ENCODE measurements around the gene UTP3.

Gene UTP3

DNA sequence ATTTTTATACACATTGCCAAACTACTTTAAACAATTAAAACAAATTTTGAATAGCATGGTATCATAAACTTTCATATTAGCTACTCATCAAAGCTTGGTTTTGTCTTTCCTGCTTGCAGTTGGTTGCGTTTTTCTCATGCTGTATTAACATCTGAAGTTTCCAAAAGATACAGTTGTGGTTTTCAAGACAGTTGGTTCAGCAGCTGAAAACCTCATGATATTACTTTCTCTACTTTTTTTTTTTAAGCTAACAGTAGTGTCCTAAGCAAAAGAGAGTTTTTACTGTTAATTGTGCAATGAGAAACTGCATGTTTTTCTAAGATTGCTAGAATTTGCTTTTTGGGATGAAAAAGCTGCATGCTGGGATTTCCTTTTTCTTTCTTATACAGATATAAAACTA, 48.7 kb downstream of the UTP3 start:
- Histone ChIP-seq H4K20me1 (ENCODE audit: control insufficient read depth, insufficient read depth, low read depth, low read length) (no peaks in the 10 kb centered on the region), H3F3A (ENCODE audit: control insufficient read depth, insufficient read depth) (peaks cover 29% of the 10 kb centered on the region), H3K27ac (ENCODE audit: low read depth, low read length) (peak overlapping the region; percentile 20; the same call in 1 of the 2 replicates), H3K4me3 (ENCODE audit: low read length) (peak overlapping the region; percentile 12; the same call in 1 of the 2 replicates), H3K9me2 (replicated peaks; ENCODE audit: control insufficient read depth, low read length) (no peaks in the 10 kb centered on the region), H3K27me3 (ENCODE audit: control insufficient read depth, low read length) (no peaks in the 10 kb centered on the region), H3K36me3 (ENCODE audit: control insufficient read depth, low read length) (0 out of 2 replicates have a peak, but pooled peaks cover 3% of the 10 kb centered on the region), H3K79me2 (ENCODE audit: control insufficient read depth, low read length) (peaks cover 82% of the 10 kb centered on the region), H3K9me3 (ENCODE audit: control insufficient read depth, insufficient read depth, low read length) (no peaks in the 10 kb centered on the region), H3K4me1 (ENCODE audit: control insufficient read depth, low read length) (peaks cover 78% of the 10 kb centered on the region), H3K4me2 (ENCODE audit: low read length) (peak overlapping the region; percentile 88)
- TF ChIP-seq, protein P1, sequence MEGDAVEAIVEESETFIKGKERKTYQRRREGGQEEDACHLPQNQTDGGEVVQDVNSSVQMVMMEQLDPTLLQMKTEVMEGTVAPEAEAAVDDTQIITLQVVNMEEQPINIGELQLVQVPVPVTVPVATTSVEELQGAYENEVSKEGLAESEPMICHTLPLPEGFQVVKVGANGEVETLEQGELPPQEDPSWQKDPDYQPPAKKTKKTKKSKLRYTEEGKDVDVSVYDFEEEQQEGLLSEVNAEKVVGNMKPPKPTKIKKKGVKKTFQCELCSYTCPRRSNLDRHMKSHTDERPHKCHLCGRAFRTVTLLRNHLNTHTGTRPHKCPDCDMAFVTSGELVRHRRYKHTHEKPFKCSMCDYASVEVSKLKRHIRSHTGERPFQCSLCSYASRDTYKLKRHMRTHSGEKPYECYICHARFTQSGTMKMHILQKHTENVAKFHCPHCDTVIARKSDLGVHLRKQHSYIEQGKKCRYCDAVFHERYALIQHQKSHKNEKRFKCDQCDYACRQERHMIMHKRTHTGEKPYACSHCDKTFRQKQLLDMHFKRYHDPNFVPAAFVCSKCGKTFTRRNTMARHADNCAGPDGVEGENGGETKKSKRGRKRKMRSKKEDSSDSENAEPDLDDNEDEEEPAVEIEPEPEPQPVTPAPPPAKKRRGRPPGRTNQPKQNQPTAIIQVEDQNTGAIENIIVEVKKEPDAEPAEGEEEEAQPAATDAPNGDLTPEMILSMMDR (IDR thresholded peaks at IDR 0.05; ENCODE audit: low read depth, low read length, poor library complexity, severe bottlenecking) = no peak
- TF ChIP-seq EZH2phosphoT487 (IDR thresholded peaks at IDR 0.05; ENCODE audit: borderline replicate concordance, low read length) = no peak

DNA sequence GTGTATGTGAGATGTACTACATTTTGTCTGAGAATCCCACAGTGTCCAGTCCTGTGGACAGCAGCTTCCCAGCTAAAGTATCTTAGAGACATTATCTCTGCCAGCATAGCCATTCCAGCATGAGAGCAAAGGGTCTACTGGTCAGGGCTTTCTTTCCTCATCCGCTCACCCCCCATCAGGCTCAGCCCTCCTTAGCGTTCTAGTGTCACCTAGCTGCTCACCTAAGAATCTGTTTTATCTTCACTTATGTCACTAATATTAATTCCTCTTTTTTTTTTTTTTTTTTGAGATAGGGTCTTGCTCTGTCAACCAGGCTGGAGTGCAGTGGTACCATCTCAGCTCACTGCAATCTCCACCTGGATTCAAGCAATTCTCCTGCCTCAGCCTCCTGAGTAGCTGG, 49.1 kb downstream of the UTP3 start:
- H3K9me2 ChIP-seq (replicated peaks; ENCODE audit: control insufficient read depth, low read length) = no peaks in the 10 kb centered on the region
- TF ChIP-seq EZH2phosphoT487 (IDR thresholded peaks at IDR 0.05; ENCODE audit: borderline replicate concordance, low read length) = no peak
- TF ChIP-seq, protein P1 (IDR thresholded peaks at IDR 0.05; ENCODE audit: low read depth, low read length, poor library complexity, severe bottlenecking) = no peak
- H3K79me2 ChIP-seq (ENCODE audit: control insufficient read depth, low read length) = peaks cover 82% of the 10 kb centered on the region
- H3F3A ChIP-seq (ENCODE audit: control insufficient read depth, insufficient read depth) = peaks cover 29% of the 10 kb centered on the region
- H3K4me2 ChIP-seq (ENCODE audit: low read length) = peak overlapping the region; percentile 88
- H3K9me3 ChIP-seq (ENCODE audit: control insufficient read depth, insufficient read depth, low read length) = no peaks in the 10 kb centered on the region
- H3K27ac ChIP-seq (ENCODE audit: low read depth, low read length) = peak overlapping the region; percentile 20; the same call in 1 of the 2 replicates
- peak overlapping the region; percentile 12; the same call in 1 of the 2 replicates for H3K4me3 ChIP-seq (ENCODE audit: low read length)
- H4K20me1 ChIP-seq (ENCODE audit: control insufficient read depth, insufficient read depth, low read depth, low read length) = no peaks in the 10 kb centered on the region
- 0 out of 2 replicates have a peak, but pooled peaks cover under 1% of the 10 kb centered on the region for H3K36me3 ChIP-seq (ENCODE audit: control insufficient read depth, low read length)
- H3K27me3 ChIP-seq (ENCODE audit: control insufficient read depth, low read length) = no peaks in the 10 kb centered on the region
- peaks cover 78% of the 10 kb centered on the region for H3K4me1 ChIP-seq (ENCODE audit: control insufficient read depth, low read length)

DNA sequence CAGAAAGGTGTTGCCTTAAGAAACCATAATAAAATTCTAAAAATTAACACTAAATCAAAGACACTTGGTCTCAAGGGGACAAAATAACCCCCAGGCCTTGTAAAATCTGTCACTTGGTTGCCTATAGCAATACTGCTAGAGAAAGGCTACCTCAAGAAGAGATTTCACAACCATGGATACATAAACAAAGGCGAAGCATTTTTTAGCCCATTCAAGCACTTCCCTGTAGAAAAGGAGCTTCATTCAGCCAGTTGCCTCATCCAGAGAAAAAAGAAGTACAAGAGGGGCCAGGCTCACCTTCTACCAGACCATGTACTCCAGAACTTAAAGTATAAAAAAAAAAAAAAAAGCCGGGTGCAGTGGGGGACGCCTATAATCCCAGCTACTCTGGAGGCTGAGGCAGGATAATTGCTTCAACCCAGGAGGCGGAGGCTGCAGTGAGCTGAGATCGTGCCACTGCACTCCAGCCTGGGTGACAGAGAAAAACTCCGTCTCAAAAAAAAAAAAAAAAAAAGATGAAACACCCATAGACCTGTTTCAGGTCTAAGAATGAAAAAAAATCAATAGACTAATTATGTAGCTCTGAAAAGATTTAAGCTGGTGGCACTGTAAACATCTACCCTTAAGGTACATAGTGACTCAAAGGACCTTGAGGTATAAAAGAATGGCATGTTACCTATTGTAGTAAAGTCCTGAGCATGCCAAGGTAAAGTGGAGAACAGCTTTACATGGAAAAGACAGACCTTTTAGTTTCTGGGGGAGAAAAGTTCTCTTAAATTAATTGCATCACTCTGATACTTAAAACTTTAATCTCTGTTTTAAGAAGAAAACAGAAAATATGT, 51.4 kb downstream of the UTP3 start:
- no peaks in the 10 kb centered on the region for H4K20me1 ChIP-seq (ENCODE audit: control insufficient read depth, insufficient read depth, low read depth, low read length)
- peaks cover 12% of the 10 kb centered on the region for H3F3A ChIP-seq (ENCODE audit: control insufficient read depth, insufficient read depth)
- peaks cover 62% of the 10 kb centered on the region for H3K4me1 ChIP-seq (ENCODE audit: control insufficient read depth, low read length)
- peaks cover 93% of the 10 kb centered on the region for H3K79me2 ChIP-seq (ENCODE audit: control insufficient read depth, low read length)
- H3K27ac ChIP-seq (ENCODE audit: low read depth, low read length) = no peak overlapping the region
- no peak overlapping the region for H3K4me3 ChIP-seq (ENCODE audit: low read length)
- peak overlapping the region; percentile 10; the same call in 1 of the 2 replicates for H3K4me2 ChIP-seq (ENCODE audit: low read length)
- no peak for TF ChIP-seq EZH2phosphoT487 (IDR thresholded peaks at IDR 0.05; ENCODE audit: borderline replicate concordance, low read length)
- TF ChIP-seq, protein P1 (IDR thresholded peaks at IDR 0.05; ENCODE audit: low read depth, low read length, poor library complexity, severe bottlenecking) = no peak
- no peaks in the 10 kb centered on the region for H3K36me3 ChIP-seq (ENCODE audit: control insufficient read depth, low read length)
- no peaks in the 10 kb centered on the region for H3K27me3 ChIP-seq (ENCODE audit: control insufficient read depth, low read length)
- no peaks in the 10 kb centered on the region for H3K9me2 ChIP-seq (replicated peaks; ENCODE audit: control insufficient read depth, low read length)
- H3K9me3 ChIP-seq (ENCODE audit: control insufficient read depth, insufficient read depth, low read length) = no peaks in the 10 kb centered on the region
